Glutamatergic neuron (in vitro differentiated cells): ENCODE data around the gene MACROD2. TPM values are rescaled to one million over a fixed set of nuclear protein-coding genes. Genes with fewer than 3 reads are reported as not detected.
"Not testable (repeated sequence)": the region's sequence is repeated elsewhere in the genome, so short reads cannot be mapped to it uniquely, and the experiment has no call there.

Source experiments
- DNase-seq: peaks from one replicate; pipeline ENCODE4 v3.0.0; 2022
- H3K27ac Mint-ChIP-seq: one replicate; pipeline ENCODE4 v1.8.0; 2020; ENCODE audit warnings: mild to moderate bottlenecking, mixed read lengths, inconsistent platforms; ENCODE audit not compliant: unreplicated experiment
- H3K27me3 Mint-ChIP-seq: one replicate; pipeline ENCODE4 v1.8.0; 2020; ENCODE audit warnings: mild to moderate bottlenecking, moderate library complexity, mixed read lengths, inconsistent platforms; ENCODE audit not compliant: unreplicated experiment
- H3K36me3 Mint-ChIP-seq: one replicate; pipeline ENCODE4 v1.8.0; 2020; ENCODE audit warnings: mild to moderate bottlenecking, mixed read lengths, inconsistent platforms; ENCODE audit not compliant: unreplicated experiment
- H3K4me1 Mint-ChIP-seq: one replicate; pipeline ENCODE4 v1.8.0; 2020; ENCODE audit warnings: mild to moderate bottlenecking, low read depth, mixed read lengths, inconsistent platforms; ENCODE audit not compliant: unreplicated experiment
- H3K4me3 Mint-ChIP-seq: one replicate; pipeline ENCODE4 v1.8.0; 2020; ENCODE audit warnings: mild to moderate bottlenecking, mixed read lengths, inconsistent platforms; ENCODE audit not compliant: unreplicated experiment
- H3K9me3 Mint-ChIP-seq: one replicate; pipeline ENCODE4 v1.8.0; 2020; ENCODE audit warnings: mild to moderate bottlenecking, moderate library complexity, mixed read lengths, inconsistent platforms; ENCODE audit not compliant: unreplicated experiment
- CTCF ChIP-seq: fragments of 200-600 bp; sonication (generic); IDR thresholded peaks from one replicate; pipeline ENCODE4 v1.5.0; 2021; ENCODE audit not compliant: partially characterized antibody, unreplicated experiment
- total RNA-seq: library from RNA; stranded (reverse); fragmentation: NEBNext Ultra II Directional; extraction: Animal tissue kit (Norgen Biotek cat#: 25700); gene quantifications from one replicate; pipeline ENCODE4 v1.2.1, GENCODE V29; 2021; ENCODE audit not compliant: unreplicated experiment

Gene MACROD2
- total RNA-seq, 1 donor from 2014 or later, result 8.7 TPM

GRCh38 chr20:14925300-14925699 lies 930.0 kb downstream of the MACROD2 start:
- Mint-ChIP-seq H3K27me3 (no peaks in the 10 kb centered on the region), H3K4me3 (no peak overlapping the region), H3K9me3 (no peaks in the 10 kb centered on the region), H3K27ac (no peak overlapping the region), H3K36me3 (no peaks in the 10 kb centered on the region), H3K4me1 (no peaks in the 10 kb centered on the region)
- TF ChIP-seq CTCF, result no peak
- no peak for DNase-seq

GRCh38 chr20:14926436-14926835 lies 931.1 kb downstream of the MACROD2 start:
- not testable (repeated sequence) for H3K4me3 Mint-ChIP-seq, H3K27ac Mint-ChIP-seq, H3K4me1 Mint-ChIP-seq, H3K9me3 Mint-ChIP-seq, H3K36me3 Mint-ChIP-seq, H3K27me3 Mint-ChIP-seq, DNase-seq

- Mint-ChIP-seq H3K9me3 (no peaks in the 10 kb centered on the region), H3K36me3 (no peaks in the 10 kb centered on the region), H3K27ac (no peak overlapping the region), H3K27me3 (no peaks in the 10 kb centered on the region), H3K4me1 (no peaks in the 10 kb centered on the region), H3K4me3 (no peak overlapping the region)
- TF ChIP-seq CTCF, result no peak
- no peak for DNase-seq
Measured at GRCh38 chr20:14928083-14928482, 932.8 kb downstream of the MACROD2 start.

- H3K4me1 Mint-ChIP-seq, result peaks cover 4% of the 10 kb centered on the region
- no peaks in the 10 kb centered on the region for H3K36me3 Mint-ChIP-seq
- no peak for TF ChIP-seq CTCF
- H3K9me3 Mint-ChIP-seq, result no peaks in the 10 kb centered on the region
- H3K4me3 Mint-ChIP-seq, result no peak overlapping the region
- no peaks in the 10 kb centered on the region for H3K27me3 Mint-ChIP-seq
- no peak overlapping the region for H3K27ac Mint-ChIP-seq
- no peak for DNase-seq
Measured at GRCh38 chr20:14929388-14929787, 934.1 kb downstream of the MACROD2 start.

- TF ChIP-seq CTCF, result no peak
- peaks cover 2% of the 10 kb centered on the region for H3K27me3 Mint-ChIP-seq
- H3K4me1 Mint-ChIP-seq, result peaks cover 4% of the 10 kb centered on the region
- H3K36me3 Mint-ChIP-seq, result no peaks in the 10 kb centered on the region
- H3K27ac Mint-ChIP-seq, result no peak overlapping the region
- no peaks in the 10 kb centered on the region for H3K9me3 Mint-ChIP-seq
- no peak overlapping the region for H3K4me3 Mint-ChIP-seq
- DNase-seq, result no peak
Measured at GRCh38 chr20:14932040-14932439, 936.7 kb downstream of the MACROD2 start.

GRCh38 chr20:14935285-14935684 lies 940.0 kb downstream of the MACROD2 start:
- peaks cover 4% of the 10 kb centered on the region for H3K27me3 Mint-ChIP-seq
- H3K4me1 Mint-ChIP-seq, result peaks cover 4% of the 10 kb centered on the region
- DNase-seq, result no peak
- TF ChIP-seq CTCF, result no peak
- no peaks in the 10 kb centered on the region for H3K9me3 Mint-ChIP-seq
- H3K36me3 Mint-ChIP-seq, result peaks cover 1% of the 10 kb centered on the region
- H3K4me3 Mint-ChIP-seq, result no peak overlapping the region
- H3K27ac Mint-ChIP-seq, result no peak overlapping the region
